ENCODE measurements around the gene TANGO6. TPM values are rescaled to one million over a fixed set of nuclear protein-coding genes. Genes with fewer than 3 reads are reported as not detected.
"Not testable (repeated sequence)": the region's sequence is repeated elsewhere in the genome, so short reads cannot be mapped to it uniquely, and the experiment has no call there.

Gene TANGO6
- total and polyA plus RNA-seq, 4 donors, result 10.7 to 24.8 (median 13.9) TPM

- Histone ChIP-seq H3K27ac (ENCODE audit: low read depth, low read length) (no peak overlapping the region), H3K27me3 (ENCODE audit: control insufficient read depth, insufficient read depth, low read length) (no peaks in the 10 kb centered on the region), H3K36me3 (ENCODE audit: control insufficient read depth, insufficient read depth, low read length) (peaks cover 3% of the 10 kb centered on the region), H3K4me1 (ENCODE audit: control insufficient read depth, insufficient read depth, low read length) (no peaks in the 10 kb centered on the region), H3K9me3 (ENCODE audit: control insufficient read depth, insufficient read depth, low read length) (no peaks in the 10 kb centered on the region), H3K4me3 (ENCODE audit: low read depth, low read length) (no peak overlapping the region)
- WGBS (ENCODE audit: insufficient coverage), result 89% methylated on average over 2 of the region's 6 CpGs
- DNase-seq (ENCODE audit: low read depth in 4 of 6, low spot score in 6 of 6), result no peak
Measured at GRCh38 chr16:68826652-68827051, 16.7 kb upstream of the TANGO6 start.

GRCh38 chr16:68833251-68833650 is 10.1 kb upstream of the TANGO6 start:
- Histone ChIP-seq H3K4me3 (ENCODE audit: low read depth, low read length) (no peak overlapping the region), H3K27ac (ENCODE audit: low read depth, low read length) (no peak overlapping the region), H3K4me1 (ENCODE audit: control insufficient read depth, insufficient read depth, low read length) (no peaks in the 10 kb centered on the region), H3K36me3 (ENCODE audit: control insufficient read depth, insufficient read depth, low read length) (peaks cover 9% of the 10 kb centered on the region), H3K9me3 (ENCODE audit: control insufficient read depth, insufficient read depth, low read length) (no peaks in the 10 kb centered on the region), H3K27me3 (ENCODE audit: control insufficient read depth, insufficient read depth, low read length) (no peaks in the 10 kb centered on the region)
- no peak for DNase-seq (ENCODE audit: low read depth in 4 of 6, low spot score in 6 of 6)
- 89% methylated on average over 13 of the region's 14 CpGs for WGBS (ENCODE audit: insufficient coverage)

- Histone ChIP-seq H3K4me3 (ENCODE audit: low read depth, low read length) (no peak overlapping the region), H3K27ac (ENCODE audit: low read depth, low read length) (no peak overlapping the region), H3K36me3 (ENCODE audit: control insufficient read depth, insufficient read depth, low read length) (peaks cover 9% of the 10 kb centered on the region), H3K27me3 (ENCODE audit: control insufficient read depth, insufficient read depth, low read length) (no peaks in the 10 kb centered on the region), H3K4me1 (ENCODE audit: control insufficient read depth, insufficient read depth, low read length) (no peaks in the 10 kb centered on the region), H3K9me3 (ENCODE audit: control insufficient read depth, insufficient read depth, low read length) (no peaks in the 10 kb centered on the region)
- no peak for DNase-seq (ENCODE audit: low read depth in 4 of 6, low spot score in 6 of 6)
- WGBS (ENCODE audit: insufficient coverage), result 100% methylated on average over 1 of the region's 1 CpG
Measured at GRCh38 chr16:68834550-68834949, 8.8 kb upstream of the TANGO6 start.

- Histone ChIP-seq H3K4me3 (ENCODE audit: low read depth, low read length) (no peak overlapping the region), H3K36me3 (ENCODE audit: control insufficient read depth, insufficient read depth, low read length) (peaks cover 9% of the 10 kb centered on the region), H3K4me1 (ENCODE audit: control insufficient read depth, insufficient read depth, low read length) (no peaks in the 10 kb centered on the region), H3K27me3 (ENCODE audit: control insufficient read depth, insufficient read depth, low read length) (no peaks in the 10 kb centered on the region), H3K27ac (ENCODE audit: low read depth, low read length) (no peak overlapping the region), H3K9me3 (ENCODE audit: control insufficient read depth, insufficient read depth, low read length) (no peaks in the 10 kb centered on the region)
- DNase-seq (ENCODE audit: low read depth in 4 of 6, low spot score in 6 of 6), result no peak
- 78% methylated on average over 4 of the region's 5 CpGs for whole genome bisulfite sequencing (ENCODE audit: insufficient coverage)
Measured at GRCh38 chr16:68835970-68836369, 7.4 kb upstream of the TANGO6 start.

- H3K9me3 ChIP-seq (ENCODE audit: control insufficient read depth, insufficient read depth, low read length), result no peaks in the 10 kb centered on the region
- no peak overlapping the region for H3K4me3 ChIP-seq (ENCODE audit: low read depth, low read length)
- WGBS (ENCODE audit: insufficient coverage), result no CpG with 5 or more reads among the region's 4 CpGs
- H3K27me3 ChIP-seq (ENCODE audit: control insufficient read depth, insufficient read depth, low read length), result no peaks in the 10 kb centered on the region
- H3K36me3 ChIP-seq (ENCODE audit: control insufficient read depth, insufficient read depth, low read length), result no peaks in the 10 kb centered on the region
- peak in 2 of 6 donors; percentile 52 to 74 for DNase-seq (ENCODE audit: low read depth in 4 of 6, low spot score in 6 of 6)
- no peak overlapping the region for H3K27ac ChIP-seq (ENCODE audit: low read depth, low read length)
- H3K4me1 ChIP-seq (ENCODE audit: control insufficient read depth, insufficient read depth, low read length), result peaks cover 3% of the 10 kb centered on the region
Measured at GRCh38 chr16:68839831-68840230, 3.5 kb upstream of the TANGO6 start.

GRCh38 chr16:68842964-68843481 is 308 bp upstream of the TANGO6 start:
- 66% methylated on average over 17 of the region's 23 CpGs for WGBS (ENCODE audit: insufficient coverage)

GRCh38 chr16:68844211-68844564 is 857 bp downstream of the TANGO6 start:
- Histone ChIP-seq H3K9me3 (ENCODE audit: control insufficient read depth, insufficient read depth, low read length) (no peaks in the 10 kb centered on the region), H3K4me3 (ENCODE audit: low read depth, low read length) (peak overlapping the region; percentile 80), H3K27ac (ENCODE audit: low read depth, low read length) (peak overlapping the region; percentile 90), H3K36me3 (ENCODE audit: control insufficient read depth, insufficient read depth, low read length) (peaks cover 2% of the 10 kb centered on the region), H3K27me3 (ENCODE audit: control insufficient read depth, insufficient read depth, low read length) (no peaks in the 10 kb centered on the region), H3K4me1 (ENCODE audit: control insufficient read depth, insufficient read depth, low read length) (peaks cover 3% of the 10 kb centered on the region)
- peak in 1 of 6 donors; percentile 11 for DNase-seq (ENCODE audit: low read depth in 4 of 6, low spot score in 6 of 6)
- WGBS (ENCODE audit: insufficient coverage), result 6% methylated on average over 3 of the region's 6 CpGs

More at GRCh38 chr16:68842964-68843481, 308 bp upstream of the TANGO6 start:
- not testable (repeated sequence) for H3K4me1 ChIP-seq (ENCODE audit: control insufficient read depth, insufficient read depth, low read length); DNase-seq (ENCODE audit: low read depth in 4 of 6, low spot score in 6 of 6); H3K36me3 ChIP-seq (ENCODE audit: control insufficient read depth, insufficient read depth, low read length); H3K9me3 ChIP-seq (ENCODE audit: control insufficient read depth, insufficient read depth, low read length); H3K27me3 ChIP-seq (ENCODE audit: control insufficient read depth, insufficient read depth, low read length)
- Histone ChIP-seq H3K4me3 (ENCODE audit: low read depth, low read length) (peak overlapping the region; percentile 80), H3K27ac (ENCODE audit: low read depth, low read length) (peak overlapping the region; percentile 90)

- WGBS (ENCODE audit: insufficient coverage), result 91% methylated on average over 5 of the region's 9 CpGs
- Histone ChIP-seq H3K4me1 (ENCODE audit: control insufficient read depth, insufficient read depth, low read length) (no peaks in the 10 kb centered on the region), H3K27ac (ENCODE audit: low read depth, low read length) (no peak overlapping the region), H3K36me3 (ENCODE audit: control insufficient read depth, insufficient read depth, low read length) (peaks cover 2% of the 10 kb centered on the region), H3K4me3 (ENCODE audit: low read depth, low read length) (no peak overlapping the region), H3K9me3 (ENCODE audit: control insufficient read depth, insufficient read depth, low read length) (no peaks in the 10 kb centered on the region), H3K27me3 (ENCODE audit: control insufficient read depth, insufficient read depth, low read length) (no peaks in the 10 kb centered on the region)
- DNase-seq (ENCODE audit: low read depth in 4 of 6, low spot score in 6 of 6), result no peak
Measured at GRCh38 chr16:68848786-68849185, 5.5 kb downstream of the TANGO6 start.

- Histone ChIP-seq H3K27me3 (ENCODE audit: control insufficient read depth, insufficient read depth, low read length) (no peaks in the 10 kb centered on the region), H3K27ac (ENCODE audit: low read depth, low read length) (no peak overlapping the region), H3K9me3 (ENCODE audit: control insufficient read depth, insufficient read depth, low read length) (no peaks in the 10 kb centered on the region), H3K36me3 (ENCODE audit: control insufficient read depth, insufficient read depth, low read length) (peaks cover 2% of the 10 kb centered on the region), H3K4me1 (ENCODE audit: control insufficient read depth, insufficient read depth, low read length) (no peaks in the 10 kb centered on the region), H3K4me3 (ENCODE audit: low read depth, low read length) (no peak overlapping the region)
- DNase-seq (ENCODE audit: low read depth in 4 of 6, low spot score in 6 of 6), result peak in 1 of 6 donors; percentile 50
- WGBS (ENCODE audit: insufficient coverage), result no CpG with 5 or more reads among the region's 2 CpGs
Measured at GRCh38 chr16:68850481-68850880, 7.2 kb downstream of the TANGO6 start.

GRCh38 chr16:68851601-68852000 is 8.3 kb downstream of the TANGO6 start:
- no peaks in the 10 kb centered on the region for H3K4me1 ChIP-seq (ENCODE audit: control insufficient read depth, insufficient read depth, low read length)
- DNase-seq (ENCODE audit: low read depth in 4 of 6, low spot score in 6 of 6), result peak in 2 of 6 donors; percentile 15 to 56
- WGBS (ENCODE audit: insufficient coverage), result no CpG with 5 or more reads among the region's 2 CpGs
- peaks cover 2% of the 10 kb centered on the region for H3K36me3 ChIP-seq (ENCODE audit: control insufficient read depth, insufficient read depth, low read length)
- no peak overlapping the region for H3K4me3 ChIP-seq (ENCODE audit: low read depth, low read length)
- H3K27me3 ChIP-seq (ENCODE audit: control insufficient read depth, insufficient read depth, low read length), result no peaks in the 10 kb centered on the region
- H3K9me3 ChIP-seq (ENCODE audit: control insufficient read depth, insufficient read depth, low read length), result no peaks in the 10 kb centered on the region
- H3K27ac ChIP-seq (ENCODE audit: low read depth, low read length), result no peak overlapping the region

Measured in spinal cord (tissue), 10 donors.